HG03565 (cell line): ENCODE data around the gene RELN.

Experiments used
- ATAC-seq: cut with Tn5 transposase; IDR thresholded peaks from one replicate; pipeline ENCODE4 v1.9.1; 2021; ENCODE audit warnings: mild to moderate bottlenecking, moderate library complexity; ENCODE audit not compliant: unreplicated experiment

Gene RELN

GRCh38 chr7:103593691-103594090 lies 395.8 kb downstream of the RELN start:
- ATAC-seq, result no peak

GRCh38 chr7:103592844-103593243 lies 396.6 kb downstream of the RELN start:
- no peak for ATAC-seq

- ATAC-seq, result no peak
These were observed 397.3 kb downstream of the RELN start for GRCh38 chr7:103592187-103592586.

- no peak for ATAC-seq
These were observed 409.4 kb downstream of the RELN start for GRCh38 chr7:103580031-103580430.

- ATAC-seq, result no peak
These were observed 412.4 kb downstream of the RELN start for GRCh38 chr7:103577059-103577458.

GRCh38 chr7:103576641-103577040 lies 412.8 kb downstream of the RELN start:
- no peak for ATAC-seq

- no peak for ATAC-seq
These were observed 414.9 kb downstream of the RELN start for GRCh38 chr7:103574576-103574975.

- ATAC-seq, result no peak
These were observed 415.9 kb downstream of the RELN start for GRCh38 chr7:103573479-103574058.

GRCh38 chr7:103571586-103571985 lies 417.9 kb downstream of the RELN start:
- ATAC-seq, result no peak

- ATAC-seq, result no peak
These were observed 419.7 kb downstream of the RELN start for GRCh38 chr7:103569621-103570305.

GRCh38 chr7:103564416-103564815 lies 425.0 kb downstream of the RELN start:
- no peak for ATAC-seq

- no peak for ATAC-seq
These were observed 429.3 kb downstream of the RELN start for GRCh38 chr7:103560136-103560535.

- no peak for ATAC-seq
These were observed 438.4 kb downstream of the RELN start for GRCh38 chr7:103551016-103551415.

GRCh38 chr7:103549786-103550185 lies 439.7 kb downstream of the RELN start:
- ATAC-seq, result no peak

GRCh38 chr7:103547451-103548284 lies 441.8 kb downstream of the RELN start:
- no peak for ATAC-seq

GRCh38 chr7:103542470-103542869 lies 447.0 kb downstream of the RELN start:
- no peak for ATAC-seq

- ATAC-seq, result no peak
These were observed 447.5 kb downstream of the RELN start for GRCh38 chr7:103541947-103542346.

- ATAC-seq, result no peak
These were observed 448.4 kb downstream of the RELN start for GRCh38 chr7:103541026-103541425.

GRCh38 chr7:103540338-103540737 lies 449.1 kb downstream of the RELN start:
- no peak for ATAC-seq

GRCh38 chr7:103539875-103540274 lies 449.6 kb downstream of the RELN start:
- ATAC-seq, result no peak

- ATAC-seq, result no peak
These were observed 450.3 kb downstream of the RELN start for GRCh38 chr7:103538964-103539709.
